GM12872 (cell line): Measurements from ENCODE around the gene SLC25A13.

Experiments used
- CTCF ChIP-seq: IDR thresholded peaks from 3 replicates; pipeline ENCODE4 v1.5.1; 2011; ENCODE audit warnings: low read depth, mild to moderate bottlenecking, low read length, moderate library complexity; ENCODE audit not compliant: insufficient read depth

Gene SLC25A13

GRCh38 chr7:96304573-96304972, 17.3 kb downstream of the SLC25A13 start:
- TF ChIP-seq CTCF: no peak

GRCh38 chr7:96303686-96304443, 18.0 kb downstream of the SLC25A13 start:
- TF ChIP-seq CTCF: no peak

- no peak for TF ChIP-seq CTCF
Measured at GRCh38 chr7:96303105-96303685, 18.7 kb downstream of the SLC25A13 start.

- TF ChIP-seq CTCF: no peak
Measured at GRCh38 chr7:96300986-96301385, 20.9 kb downstream of the SLC25A13 start.

GRCh38 chr7:96300502-96300901, 21.4 kb downstream of the SLC25A13 start:
- TF ChIP-seq CTCF: no peak

- TF ChIP-seq CTCF: no peak
Measured at GRCh38 chr7:96299496-96299895, 22.4 kb downstream of the SLC25A13 start.

- no peak for TF ChIP-seq CTCF
Measured at GRCh38 chr7:96297876-96298275, 24.0 kb downstream of the SLC25A13 start.
